Testis (tissue), 2 donors: Measurements from ENCODE around the gene ZNF302.

ENCODE experiments used
- CTCF ChIP-seq, 3 experiments: fragments of 450-650 bp in 2 of 3; fragments of 200-600 bp in 1 of 3; sonication (generic) in 1 of 3; IDR thresholded peaks; one replicate each; pipeline ENCODE4 v1.5.1; 2016 to 2019; ENCODE audit warnings: antibody characterized with exemption in 3 of 3, mild to moderate bottlenecking in 2 of 3, moderate library complexity in 1 of 3
- POLR2A ChIP-seq: fragments of 450-650 bp; IDR thresholded peaks from one replicate; pipeline ENCODE4 v1.6.1; 2017; ENCODE audit warnings: antibody characterized with exemption, mild to moderate bottlenecking, moderate library complexity

GRCh38 chr19:34733266-34733745, 55.8 kb downstream of the ZNF302 start:
- TF ChIP-seq CTCF (IDR thresholded peaks at IDR 0.05): no peak
- TF ChIP-seq POLR2A: no peak
